B cell (primary cell): Measurements from ENCODE around the gene FBXO34.

Source experiments
- CTCF ChIP-seq: fragments of 200-600 bp; IDR thresholded peaks from one replicate; pipeline ENCODE4 v1.8.0; 2022; ENCODE audit warnings: antibody characterized with exemption, mild to moderate bottlenecking
- EZH2 ChIP-seq: IDR thresholded peaks from 2 replicates; pipeline ENCODE4 v1.6.1; 2012; ENCODE audit warnings: borderline replicate concordance, low read depth, mild to moderate bottlenecking, moderate library complexity, low read length; ENCODE audit not compliant: insufficient read depth, poor library complexity, severe bottlenecking

GRCh38 chr14:55377236-55377635 lies 106.0 kb downstream of the FBXO34 start:
- TF ChIP-seq CTCF (no peak), EZH2 (no peak)
